Nephron (organoid): ENCODE results near the gene GATAD2B.

Experiments
- H3K27ac Mint-ChIP-seq, 3 experiments: 2 replicates each; pipeline ENCODE4 v1.8.0; 2020; ENCODE audit warnings: mixed read lengths in 3 of 3, mild to moderate bottlenecking in 2 of 3, moderate library complexity in 1 of 3
- H3K27me3 Mint-ChIP-seq: 2 replicates; pipeline ENCODE4 v1.8.0; 2021; ENCODE audit warnings: low read depth, mild to moderate bottlenecking, moderate library complexity, mixed read lengths
- H3K36me3 Mint-ChIP-seq: 2 replicates; pipeline ENCODE4 v1.8.0; 2020; ENCODE audit warnings: low read depth, mixed read lengths
- H3K4me1 Mint-ChIP-seq: 2 replicates; pipeline ENCODE4 v1.8.0; 2020; ENCODE audit warnings: mixed read lengths
- H3K4me3 Mint-ChIP-seq, 3 experiments: 2 replicates each; pipeline ENCODE4 v1.8.0; 2020; ENCODE audit warnings: mild to moderate bottlenecking in 3 of 3, mixed read lengths in 3 of 3, moderate library complexity in 2 of 3
- H3K9me3 Mint-ChIP-seq: 2 replicates; pipeline ENCODE4 v1.8.0; 2020; ENCODE audit warnings: mixed read lengths
- TF ChIP-seq, protein P1 (sequence below), 3 experiments: fragments of 200-600 bp; sonication (generic); IDR thresholded peaks; one replicate each; pipeline ENCODE4 v1.5.0; 2021; ENCODE audit warnings: antibody characterized with exemption in 3 of 3; ENCODE audit not compliant: unreplicated experiment in 3 of 3

The GATAD2B gene

DNA sequence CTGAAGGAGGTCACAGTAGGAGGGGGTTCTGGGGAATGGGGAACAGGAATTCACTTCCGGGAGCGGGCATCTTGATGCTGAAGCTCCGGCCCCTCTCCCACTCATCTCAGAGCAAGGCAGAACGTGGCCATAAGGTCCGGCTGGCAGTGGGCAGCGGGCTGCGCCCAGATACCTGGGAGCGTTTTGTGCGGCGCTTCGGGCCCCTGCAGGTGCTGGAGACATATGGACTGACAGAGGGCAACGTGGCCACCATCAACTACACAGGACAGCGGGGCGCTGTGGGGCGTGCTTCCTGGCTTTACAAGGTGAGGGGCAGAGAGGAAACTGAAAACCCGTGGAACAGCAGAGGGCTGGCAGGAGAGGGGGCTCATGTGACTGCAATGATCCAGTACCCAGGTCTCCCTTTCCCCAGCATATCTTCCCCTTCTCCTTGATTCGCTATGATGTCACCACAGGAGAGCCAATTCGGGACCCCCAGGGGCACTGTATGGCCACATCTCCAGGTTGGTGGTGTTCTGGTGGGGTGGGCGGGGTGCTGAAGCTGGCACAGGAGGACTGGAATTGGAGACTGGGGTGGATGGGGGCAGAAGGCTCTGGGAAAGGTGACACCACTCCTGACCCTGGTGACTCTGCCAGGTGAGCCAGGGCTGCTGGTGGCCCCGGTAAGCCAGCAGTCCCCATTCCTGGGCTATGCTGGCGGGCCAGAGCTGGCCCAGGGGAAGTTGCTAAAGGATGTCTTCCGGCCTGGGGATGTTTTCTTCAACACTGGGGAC lies 144.5 kb downstream of the GATAD2B start:
- Mint-ChIP-seq H3K27ac (peak overlapping the region in 2 of 3 experiments; percentile 27 to 48), H3K9me3 (no peaks in the 10 kb centered on the region), H3K36me3 (peaks cover 9% of the 10 kb centered on the region), H3K4me3 (peak overlapping the region in 2 of 3 experiments; percentile 3 to 80), H3K4me1 (peaks cover 27% of the 10 kb centered on the region), H3K27me3 (peaks cover 10% of the 10 kb centered on the region)
- TF ChIP-seq, protein P1, sequence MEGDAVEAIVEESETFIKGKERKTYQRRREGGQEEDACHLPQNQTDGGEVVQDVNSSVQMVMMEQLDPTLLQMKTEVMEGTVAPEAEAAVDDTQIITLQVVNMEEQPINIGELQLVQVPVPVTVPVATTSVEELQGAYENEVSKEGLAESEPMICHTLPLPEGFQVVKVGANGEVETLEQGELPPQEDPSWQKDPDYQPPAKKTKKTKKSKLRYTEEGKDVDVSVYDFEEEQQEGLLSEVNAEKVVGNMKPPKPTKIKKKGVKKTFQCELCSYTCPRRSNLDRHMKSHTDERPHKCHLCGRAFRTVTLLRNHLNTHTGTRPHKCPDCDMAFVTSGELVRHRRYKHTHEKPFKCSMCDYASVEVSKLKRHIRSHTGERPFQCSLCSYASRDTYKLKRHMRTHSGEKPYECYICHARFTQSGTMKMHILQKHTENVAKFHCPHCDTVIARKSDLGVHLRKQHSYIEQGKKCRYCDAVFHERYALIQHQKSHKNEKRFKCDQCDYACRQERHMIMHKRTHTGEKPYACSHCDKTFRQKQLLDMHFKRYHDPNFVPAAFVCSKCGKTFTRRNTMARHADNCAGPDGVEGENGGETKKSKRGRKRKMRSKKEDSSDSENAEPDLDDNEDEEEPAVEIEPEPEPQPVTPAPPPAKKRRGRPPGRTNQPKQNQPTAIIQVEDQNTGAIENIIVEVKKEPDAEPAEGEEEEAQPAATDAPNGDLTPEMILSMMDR (IDR thresholded peaks at IDR 0.05; ENCODE audit: unreplicated experiment in 3 of 3): no peak

DNA sequence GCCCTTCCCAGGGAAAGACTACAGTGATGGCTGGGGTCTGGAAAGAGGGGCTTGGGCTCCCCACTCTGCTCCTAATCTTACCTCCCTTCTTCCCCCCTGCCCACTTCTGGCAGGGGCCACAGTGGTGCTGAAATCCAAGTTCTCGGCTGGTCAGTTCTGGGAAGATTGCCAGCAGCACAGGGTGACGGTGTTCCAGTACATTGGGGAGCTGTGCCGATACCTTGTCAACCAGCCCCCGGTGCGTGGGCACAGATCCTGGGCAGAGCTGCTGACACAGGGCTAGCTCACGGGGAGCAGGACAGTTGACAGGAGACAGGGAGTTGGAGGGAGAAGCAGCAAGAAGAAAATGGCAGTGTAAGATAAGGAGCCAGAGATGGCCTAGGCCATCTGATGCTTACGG lies 145.1 kb downstream of the GATAD2B start:
- Mint-ChIP-seq H3K4me1 (peaks cover 25% of the 10 kb centered on the region), H3K27me3 (peaks cover 10% of the 10 kb centered on the region), H3K4me3 (peak overlapping the region; percentile 29 to 80 (median 43)), H3K9me3 (no peaks in the 10 kb centered on the region), H3K27ac (peak overlapping the region in 2 of 3 experiments; percentile 27 to 48), H3K36me3 (peaks cover 9% of the 10 kb centered on the region)
- TF ChIP-seq, protein P1 (IDR thresholded peaks at IDR 0.05; ENCODE audit: unreplicated experiment in 3 of 3): no peak

DNA sequence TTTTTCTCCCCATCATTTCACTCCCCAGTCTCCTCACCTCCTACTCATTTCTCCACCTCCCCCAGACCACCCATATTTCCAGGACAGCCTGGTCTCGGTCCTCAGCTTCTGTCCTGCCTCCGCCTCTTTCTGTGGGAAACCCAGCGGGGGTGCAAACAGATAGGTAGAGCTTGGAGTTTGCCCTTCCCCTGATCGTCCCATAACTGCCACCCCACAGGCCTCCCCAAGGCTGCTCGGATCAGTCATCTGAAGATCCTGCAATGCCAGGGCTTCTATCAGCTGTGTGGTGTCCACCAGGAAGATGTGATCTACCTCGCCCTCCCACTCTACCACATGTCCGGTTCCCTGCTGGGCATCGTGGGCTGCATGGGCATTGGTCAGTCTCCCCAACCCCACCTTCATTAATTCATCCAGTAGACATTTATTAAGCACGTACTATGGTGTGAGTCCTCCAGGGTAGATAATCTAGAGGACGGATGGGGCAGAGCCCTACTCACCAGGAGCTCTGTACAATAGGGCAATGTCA lies 145.9 kb downstream of the GATAD2B start:
- Mint-ChIP-seq H3K4me3 (peak overlapping the region; percentile 80 to 87 (median 80)), H3K27me3 (peaks cover 10% of the 10 kb centered on the region), H3K9me3 (no peaks in the 10 kb centered on the region), H3K4me1 (peaks cover 25% of the 10 kb centered on the region), H3K27ac (peak overlapping the region in 1 of 3 experiments; percentile 54), H3K36me3 (peaks cover 9% of the 10 kb centered on the region)
- TF ChIP-seq, protein P1 (IDR thresholded peaks at IDR 0.05; ENCODE audit: unreplicated experiment in 3 of 3): no peak

DNA sequence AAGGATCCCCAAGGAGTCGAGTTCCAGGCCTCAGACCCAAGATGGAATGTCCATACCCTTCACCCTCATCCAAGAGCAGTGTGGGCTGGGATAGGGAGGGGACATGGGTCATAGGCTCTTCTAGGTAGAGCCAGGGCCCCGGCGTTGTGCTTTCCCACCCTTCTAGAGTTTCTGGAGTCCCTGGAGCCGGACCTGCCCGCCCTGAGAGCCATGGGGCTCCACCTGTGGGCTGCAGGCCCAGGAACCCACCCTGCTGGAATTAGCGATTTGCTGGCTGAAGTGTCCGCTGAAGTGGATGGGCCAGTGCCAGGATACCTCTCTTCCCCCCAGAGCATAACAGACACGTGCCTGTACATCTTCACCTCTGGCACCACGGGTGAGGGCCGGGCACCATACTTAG lies 146.4 kb downstream of the GATAD2B start:
- peaks cover 25% of the 10 kb centered on the region for H3K4me1 Mint-ChIP-seq
- H3K4me3 Mint-ChIP-seq: peak overlapping the region; percentile 80 to 87 (median 80)
- H3K27ac Mint-ChIP-seq: peak overlapping the region in 1 of 3 experiments; percentile 54
- H3K9me3 Mint-ChIP-seq: no peaks in the 10 kb centered on the region
- TF ChIP-seq, protein P1 (IDR thresholded peaks at IDR 0.05; ENCODE audit: unreplicated experiment in 3 of 3): no peak
- H3K27me3 Mint-ChIP-seq: peaks cover 10% of the 10 kb centered on the region
- peaks cover 9% of the 10 kb centered on the region for H3K36me3 Mint-ChIP-seq

DNA sequence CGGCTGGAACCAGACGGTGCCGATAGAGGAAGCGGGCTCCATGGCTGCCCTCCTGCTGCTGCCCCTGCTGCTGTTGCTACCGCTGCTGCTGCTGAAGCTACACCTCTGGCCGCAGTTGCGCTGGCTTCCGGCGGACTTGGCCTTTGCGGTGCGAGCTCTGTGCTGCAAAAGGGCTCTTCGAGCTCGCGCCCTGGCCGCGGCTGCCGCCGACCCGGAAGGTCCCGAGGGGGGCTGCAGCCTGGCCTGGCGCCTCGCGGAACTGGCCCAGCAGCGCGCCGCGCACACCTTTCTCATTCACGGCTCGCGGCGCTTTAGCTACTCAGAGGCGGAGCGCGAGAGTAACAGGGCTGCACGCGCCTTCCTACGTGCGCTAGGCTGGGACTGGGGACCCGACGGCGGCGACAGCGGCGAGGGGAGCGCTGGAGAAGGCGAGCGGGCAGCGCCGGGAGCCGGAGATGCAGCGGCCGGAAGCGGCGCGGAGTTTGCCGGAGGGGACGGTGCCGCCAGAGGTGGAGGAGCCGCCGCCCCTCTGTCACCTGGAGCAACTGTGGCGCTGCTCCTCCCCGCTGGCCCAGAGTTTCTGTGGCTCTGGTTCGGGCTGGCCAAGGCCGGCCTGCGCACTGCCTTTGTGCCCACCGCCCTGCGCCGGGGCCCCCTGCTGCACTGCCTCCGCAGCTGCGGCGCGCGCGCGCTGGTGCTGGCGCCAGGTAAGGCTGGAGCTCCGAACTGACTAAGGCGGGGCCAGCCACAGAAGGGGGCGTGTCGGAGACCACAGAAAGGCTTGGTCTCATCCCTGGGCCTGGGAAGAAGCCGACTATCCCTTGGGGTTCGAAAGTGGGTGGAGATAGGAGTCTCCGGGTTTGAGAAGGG lies 147.1 kb downstream of the GATAD2B start:
- Mint-ChIP-seq H3K4me1 (peaks cover 29% of the 10 kb centered on the region), H3K9me3 (no peaks in the 10 kb centered on the region), H3K36me3 (peaks cover 14% of the 10 kb centered on the region), H3K27me3 (peaks cover 10% of the 10 kb centered on the region), H3K27ac (peak overlapping the region; percentile 78 to 82 (median 81)), H3K4me3 (peak overlapping the region; percentile 87 to 88 (median 87))
- TF ChIP-seq, protein P1 (IDR thresholded peaks at IDR 0.05; ENCODE audit: unreplicated experiment in 3 of 3): no peak
